Stimulated activated naive B cell treated with anti-CD40 and anti-IgM and Interleukin-4, amounts not matched to agents 10 μg/mL and 1 μg/mL and 100 μg/mL, for 72 hours (primary cell): Measurements from ENCODE around the gene MBLAC2.

ENCODE experiments used
- ATAC-seq, 2 donors: fragments of 150-1000 bp; cut with Tn5 transposase; replicated peaks; 2 replicates each; pipeline ENCODE4 v1.10.0; 2021; ENCODE audit warnings: moderate library complexity in 1 of 2
- DNase-seq: peaks from one replicate; pipeline ENCODE4 v3.0.0; 2021
- H3K27ac Mint-ChIP-seq: one replicate; pipeline ENCODE4 v1.8.0; 2022; ENCODE audit warnings: mild to moderate bottlenecking, mixed read lengths
- H3K27me3 Mint-ChIP-seq, 2 donors: one replicate each; pipeline ENCODE4 v1.8.0; 2022; ENCODE audit warnings: mixed read lengths in 2 of 2
- H3K36me3 Mint-ChIP-seq, 2 donors: one replicate each; pipeline ENCODE4 v1.8.0; 2022; ENCODE audit warnings: mixed read lengths in 2 of 2, mild to moderate bottlenecking in 1 of 2
- H3K4me1 Mint-ChIP-seq, 2 donors: one replicate each; pipeline ENCODE4 v1.8.0; 2022; ENCODE audit warnings: mixed read lengths in 2 of 2, mild to moderate bottlenecking in 1 of 2
- H3K4me3 Mint-ChIP-seq, 2 donors: one replicate each; pipeline ENCODE4 v1.8.0; 2022; ENCODE audit warnings: mild to moderate bottlenecking in 2 of 2, mixed read lengths in 2 of 2, moderate library complexity in 1 of 2
- H3K9me3 Mint-ChIP-seq, 2 donors: one replicate each; pipeline ENCODE4 v1.8.0; 2022; ENCODE audit warnings: mixed read lengths in 2 of 2, mild to moderate bottlenecking in 1 of 2

Gene MBLAC2

DNA sequence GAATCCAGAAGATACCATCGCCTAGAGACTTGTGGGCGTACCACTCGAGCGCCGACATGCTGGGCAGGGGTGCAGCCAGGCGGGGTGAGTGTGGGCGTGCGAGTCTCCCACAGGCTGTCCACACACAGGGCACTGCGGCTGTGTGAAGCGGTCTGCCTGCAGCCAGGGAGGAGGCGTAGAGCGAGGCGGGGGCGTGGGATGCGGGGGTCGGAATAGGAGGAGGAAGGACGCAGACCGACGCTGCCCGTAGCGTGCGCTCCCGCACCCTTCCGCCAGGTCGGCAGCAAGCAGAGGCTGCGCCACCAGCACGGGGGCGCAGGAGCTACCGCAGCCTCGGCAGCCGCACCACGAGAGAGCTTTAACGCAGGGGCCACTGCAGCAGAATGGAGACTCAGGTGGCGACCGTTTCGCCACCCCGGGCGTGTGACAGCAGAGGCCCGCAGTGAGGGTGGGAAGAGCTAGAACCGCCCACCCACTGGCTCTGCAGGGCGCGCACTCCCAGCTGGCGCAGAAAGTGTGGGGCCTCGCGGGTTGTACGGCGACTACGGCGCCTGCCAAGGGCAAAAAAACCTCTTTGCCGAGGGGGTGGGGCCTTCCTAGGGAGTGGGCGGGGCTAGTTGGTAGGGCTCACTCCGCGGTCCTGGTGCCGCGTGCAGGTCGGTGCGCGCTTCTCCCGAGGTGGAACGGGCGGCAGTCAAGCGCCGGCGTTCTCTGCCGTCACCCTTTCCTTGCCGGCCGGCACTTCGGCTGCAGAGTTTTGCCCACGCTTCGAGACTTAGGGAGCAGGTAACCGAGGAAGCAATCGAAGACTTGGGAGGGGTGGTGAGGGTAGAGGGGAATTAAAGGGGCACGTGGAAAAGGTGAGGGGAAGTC lies at the start of gene MBLAC2, which contains the start of gene POLR3G:
Gene MBLAC2, minus strand, starts transcription at position 537 of the 873 bp plus-strand sequence. Its CDS starts 479 bp downstream, at position 58.
Gene POLR3G, plus strand, starts transcription at position 630 of the 873 bp plus-strand sequence. CDS start 10,704 bp downstream, outside the sequence.
- Mint-ChIP-seq H3K4me3 (peak within 1 kb of the TSS; percentile 95 to 99), H3K36me3 (peaks cover 8 to 25% of the 10 kb centered on the region in 2 donors), H3K27me3 (no peaks in the 10 kb centered on the region), H3K9me3 (no peaks in the 10 kb centered on the region), H3K4me1 (peaks cover 16 to 33% of the 10 kb centered on the region in 2 donors), H3K27ac (peak within 1 kb of the TSS; percentile 93)
- DNase-seq, result peak; percentile 87
- peak; percentile 88 to 90 for ATAC-seq

GRCh38 chr5:90519081-90519480 lies 44.5 kb upstream of the MBLAC2 start:
- peaks cover 33 to 51% of the 10 kb centered on the region in 2 donors for H3K36me3 Mint-ChIP-seq
- H3K27ac Mint-ChIP-seq, result no peak overlapping the region
- DNase-seq (no peak), ATAC-seq (no peak)
- H3K9me3 Mint-ChIP-seq, result no peaks in the 10 kb centered on the region
- peaks cover 10 to 17% of the 10 kb centered on the region in 2 donors for H3K4me1 Mint-ChIP-seq
- no peaks in the 10 kb centered on the region for H3K27me3 Mint-ChIP-seq
- no peak overlapping the region for H3K4me3 Mint-ChIP-seq

GRCh38 chr5:90518661-90519060 lies 44.1 kb upstream of the MBLAC2 start:
- Mint-ChIP-seq H3K27ac (no peak overlapping the region), H3K4me1 (peaks cover 10 to 17% of the 10 kb centered on the region in 2 donors), H3K36me3 (peaks cover 33 to 51% of the 10 kb centered on the region in 2 donors), H3K27me3 (no peaks in the 10 kb centered on the region), H3K4me3 (no peak overlapping the region), H3K9me3 (no peaks in the 10 kb centered on the region)
- ATAC-seq (no peak), DNase-seq (no peak)

DNA sequence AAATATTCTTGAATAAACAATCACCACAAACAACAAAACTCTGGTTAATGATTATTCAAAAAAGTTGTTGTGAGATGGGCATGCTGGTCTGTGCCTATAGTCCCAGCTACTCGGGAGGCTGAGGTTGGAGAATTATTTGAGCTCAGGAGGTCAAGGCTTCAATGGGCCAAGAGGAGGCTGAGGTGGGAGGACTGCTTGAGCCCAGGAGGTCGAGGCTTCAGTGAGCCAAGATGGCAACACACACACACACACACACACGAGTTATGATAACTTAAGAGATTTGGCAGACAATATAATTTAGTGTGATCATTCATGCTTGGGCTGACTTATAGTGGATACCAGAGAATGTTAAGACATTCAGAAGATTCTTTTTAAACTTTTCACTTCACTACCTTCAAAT lies 39.9 kb upstream of the MBLAC2 start:
- no peaks in the 10 kb centered on the region for H3K27me3 Mint-ChIP-seq
- H3K36me3 Mint-ChIP-seq, result peaks cover 18 to 24% of the 10 kb centered on the region in 2 donors
- H3K9me3 Mint-ChIP-seq, result no peaks in the 10 kb centered on the region
- no peak overlapping the region for H3K4me3 Mint-ChIP-seq
- H3K4me1 Mint-ChIP-seq, result peaks cover 7 to 10% of the 10 kb centered on the region in 2 donors
- H3K27ac Mint-ChIP-seq, result no peak overlapping the region
- no peak for ATAC-seq
- DNase-seq, result no peak

DNA sequence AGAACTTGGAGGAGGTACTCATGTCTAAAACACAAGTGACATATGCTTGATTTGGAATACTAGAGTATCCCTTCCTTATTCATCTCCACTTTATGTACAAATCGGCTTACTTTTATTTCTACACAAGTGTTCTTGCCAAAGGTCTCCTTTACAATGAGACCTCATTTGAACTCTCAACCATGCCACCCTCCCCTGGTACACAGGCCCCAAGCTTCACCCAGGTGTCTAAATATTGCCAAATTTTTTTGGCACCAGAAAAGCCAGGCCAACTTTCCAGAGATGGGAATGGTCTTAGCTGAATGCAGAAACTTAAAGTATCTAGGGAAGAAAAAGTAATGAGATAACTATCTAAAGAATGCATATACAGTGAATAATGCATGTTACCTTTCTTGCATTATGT lies 35.9 kb upstream of the MBLAC2 start:
- H3K36me3 Mint-ChIP-seq, result peaks cover 24 to 31% of the 10 kb centered on the region in 2 donors
- ATAC-seq (no peak), DNase-seq (no peak)
- no peak overlapping the region for H3K4me3 Mint-ChIP-seq
- no peaks in the 10 kb centered on the region for H3K27me3 Mint-ChIP-seq
- peaks cover 0 to 2% of the 10 kb centered on the region in 2 donors for H3K4me1 Mint-ChIP-seq
- no peak overlapping the region for H3K27ac Mint-ChIP-seq
- H3K9me3 Mint-ChIP-seq, result no peaks in the 10 kb centered on the region

DNA sequence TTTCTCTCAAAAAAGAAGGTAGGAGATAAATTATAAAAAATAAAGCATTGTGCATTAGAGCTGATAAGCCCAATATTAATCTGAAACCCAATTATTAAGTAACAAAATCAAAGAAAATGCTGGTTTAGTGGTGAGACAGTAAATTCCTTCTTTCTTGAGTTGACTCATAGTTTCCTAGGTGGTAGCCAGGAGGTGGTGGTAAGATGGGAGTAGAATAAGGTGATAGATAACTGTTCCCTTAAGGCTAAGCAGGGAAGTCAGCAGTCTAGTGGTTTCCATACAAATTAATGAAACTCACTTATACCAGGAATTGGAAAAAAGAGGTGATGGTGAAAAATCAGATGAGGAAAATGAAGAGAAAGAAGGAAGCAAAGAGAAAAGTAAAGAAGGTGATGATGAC lies 31.6 kb upstream of the MBLAC2 start:
- Mint-ChIP-seq H3K4me1 (peaks cover 0 to 2% of the 10 kb centered on the region in 2 donors), H3K36me3 (peaks cover 18 to 24% of the 10 kb centered on the region in 2 donors), H3K27ac (no peak overlapping the region), H3K4me3 (no peak overlapping the region), H3K27me3 (no peaks in the 10 kb centered on the region), H3K9me3 (no peaks in the 10 kb centered on the region)
- ATAC-seq (no peak), DNase-seq (no peak)

DNA sequence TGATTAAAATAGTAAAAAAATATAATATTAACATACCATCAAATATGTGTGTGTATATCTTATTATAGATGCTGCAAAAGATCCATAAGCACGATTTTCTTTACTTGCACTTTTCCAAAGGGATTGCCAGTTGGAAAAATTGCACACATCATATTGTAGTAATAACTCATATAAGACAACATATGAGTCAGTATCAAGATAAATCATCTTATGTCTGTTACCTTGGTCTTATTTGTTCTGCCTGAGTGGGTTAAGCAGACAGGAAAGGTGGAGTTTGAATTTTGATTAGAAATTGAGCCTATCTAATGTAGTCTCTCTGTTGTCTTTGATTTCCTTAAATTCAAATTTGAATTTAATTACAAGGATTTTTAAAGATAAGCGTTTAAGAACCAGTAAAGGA lies 30.2 kb upstream of the MBLAC2 start:
- no peaks in the 10 kb centered on the region for H3K27me3 Mint-ChIP-seq
- no peak overlapping the region for H3K4me3 Mint-ChIP-seq
- peaks cover 18 to 23% of the 10 kb centered on the region in 2 donors for H3K36me3 Mint-ChIP-seq
- H3K9me3 Mint-ChIP-seq, result no peaks in the 10 kb centered on the region
- no peak for DNase-seq
- H3K4me1 Mint-ChIP-seq, result peaks cover 0 to 2% of the 10 kb centered on the region in 2 donors
- H3K27ac Mint-ChIP-seq, result no peak overlapping the region
- ATAC-seq, result no peak

DNA sequence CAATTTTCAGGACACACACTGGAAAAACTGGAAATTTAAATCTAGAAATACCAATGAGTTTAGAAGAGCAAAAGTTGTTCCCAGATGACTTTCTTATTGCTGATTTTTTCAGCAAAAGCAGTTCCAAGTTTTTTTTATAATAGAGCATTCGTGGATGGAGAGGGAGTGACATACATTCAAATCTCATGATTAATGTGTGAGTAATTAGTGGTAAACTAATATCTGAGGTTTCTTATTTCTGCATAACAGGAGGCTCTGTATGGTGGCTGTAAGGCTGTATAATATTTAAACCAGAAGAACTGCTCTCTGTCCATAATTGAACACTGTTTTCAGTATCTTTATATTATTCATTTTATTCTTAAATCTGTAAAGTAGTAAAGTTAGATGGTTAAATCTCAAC lies 29.0 kb upstream of the MBLAC2 start:
- DNase-seq, result no peak
- peaks cover 16 to 23% of the 10 kb centered on the region in 2 donors for H3K36me3 Mint-ChIP-seq
- H3K4me1 Mint-ChIP-seq, result peaks cover 0 to 2% of the 10 kb centered on the region in 2 donors
- ATAC-seq, result no peak
- H3K9me3 Mint-ChIP-seq, result no peaks in the 10 kb centered on the region
- H3K4me3 Mint-ChIP-seq, result no peak overlapping the region
- H3K27ac Mint-ChIP-seq, result no peak overlapping the region
- H3K27me3 Mint-ChIP-seq, result no peaks in the 10 kb centered on the region

DNA sequence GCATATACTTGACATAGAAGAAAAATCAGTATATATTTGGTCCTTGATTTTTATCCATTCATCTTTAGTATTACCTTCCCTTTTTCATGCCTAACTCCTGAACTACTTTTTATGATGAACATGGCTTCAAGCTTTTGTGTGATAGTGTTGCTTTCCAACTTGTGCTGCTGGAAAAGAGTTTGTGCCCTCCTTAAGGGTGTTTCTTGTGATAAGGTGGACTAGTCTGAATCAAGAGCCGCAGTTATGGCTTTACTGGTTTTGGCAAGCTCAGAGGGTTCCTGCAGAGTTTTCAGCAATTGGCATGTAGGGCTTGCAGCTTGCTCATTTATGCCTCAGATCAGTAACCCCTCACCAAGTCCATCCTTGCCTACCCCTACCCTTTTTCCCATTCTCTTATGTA lies 20.6 kb upstream of the MBLAC2 start:
- no peaks in the 10 kb centered on the region for H3K4me1 Mint-ChIP-seq
- no peaks in the 10 kb centered on the region for H3K27me3 Mint-ChIP-seq
- H3K36me3 Mint-ChIP-seq, result peaks cover 19 to 35% of the 10 kb centered on the region in 2 donors
- H3K27ac Mint-ChIP-seq, result no peak overlapping the region
- DNase-seq, result no peak
- no peak for ATAC-seq
- no peak overlapping the region for H3K4me3 Mint-ChIP-seq
- H3K9me3 Mint-ChIP-seq, result peaks cover 3 to 6% of the 10 kb centered on the region in 2 donors

DNA sequence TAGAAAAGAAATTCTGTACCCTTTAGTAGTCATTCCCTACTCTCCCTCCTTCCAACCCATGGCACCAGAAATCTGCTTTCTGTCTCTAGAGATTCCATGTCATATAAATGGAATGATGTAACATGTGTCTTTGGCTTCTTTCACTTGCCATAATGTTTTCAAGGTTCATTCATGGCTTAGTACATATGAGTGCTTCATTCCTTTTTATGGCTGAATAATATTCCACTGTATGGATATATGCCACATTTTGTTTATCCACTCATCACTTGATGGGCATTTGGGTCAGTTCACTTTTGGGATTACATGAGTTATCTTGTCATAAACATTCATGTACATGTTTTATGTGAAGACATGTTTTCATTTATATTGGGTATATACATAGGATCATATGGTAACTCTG lies 19.5 kb upstream of the MBLAC2 start:
- Mint-ChIP-seq H3K27me3 (no peaks in the 10 kb centered on the region), H3K36me3 (peaks cover 17 to 30% of the 10 kb centered on the region in 2 donors), H3K4me3 (no peak overlapping the region), H3K9me3 (peaks cover 3 to 6% of the 10 kb centered on the region in 2 donors), H3K27ac (no peak overlapping the region), H3K4me1 (no peaks in the 10 kb centered on the region)
- ATAC-seq, result no peak
- DNase-seq, result no peak

DNA sequence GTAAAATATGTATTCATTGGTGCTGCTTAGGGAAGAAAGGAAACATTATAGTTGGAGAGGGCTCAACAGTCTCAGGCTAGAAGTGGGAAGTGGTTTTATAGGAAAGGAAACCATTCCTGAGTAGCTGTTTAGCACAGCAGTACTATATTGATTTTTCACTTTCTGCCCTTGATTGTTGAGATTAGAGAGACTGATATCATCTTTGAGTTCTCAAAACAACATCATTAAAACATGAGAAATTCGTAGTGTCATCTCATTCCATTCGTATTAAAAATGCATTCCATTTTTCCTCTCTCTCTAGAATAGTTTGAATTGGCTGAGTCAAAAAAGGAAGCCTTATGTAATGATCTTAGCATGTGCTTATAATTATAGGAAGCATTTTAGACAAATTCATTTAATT lies 14.2 kb upstream of the MBLAC2 start:
- Mint-ChIP-seq H3K36me3 (peaks cover 6 to 10% of the 10 kb centered on the region in 2 donors), H3K4me1 (no peaks in the 10 kb centered on the region), H3K27me3 (no peaks in the 10 kb centered on the region), H3K4me3 (no peak overlapping the region), H3K27ac (no peak overlapping the region), H3K9me3 (no peaks in the 10 kb centered on the region)
- no peak for DNase-seq
- no peak for ATAC-seq

DNA sequence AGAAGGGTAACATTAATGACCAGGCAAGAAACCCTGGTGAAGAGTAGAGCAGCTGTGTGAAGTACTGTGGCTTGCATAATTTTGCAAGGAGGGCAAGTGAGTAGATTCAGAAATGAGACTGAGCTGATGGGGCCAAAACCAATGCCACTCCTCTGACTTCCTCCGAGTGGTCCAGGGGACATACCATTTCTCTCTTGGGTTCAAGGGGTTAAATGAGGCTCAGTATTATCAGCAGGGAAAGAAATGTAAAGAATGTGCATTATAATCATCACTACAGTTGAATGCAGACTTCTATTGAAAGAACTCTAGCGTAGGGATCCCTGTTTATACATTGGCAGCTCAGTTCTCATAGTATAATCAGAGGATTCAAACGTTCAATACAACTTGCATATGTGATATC lies 10.0 kb upstream of the MBLAC2 start:
- no peak overlapping the region for H3K4me3 Mint-ChIP-seq
- H3K9me3 Mint-ChIP-seq, result no peaks in the 10 kb centered on the region
- no peak overlapping the region for H3K27ac Mint-ChIP-seq
- H3K27me3 Mint-ChIP-seq, result no peaks in the 10 kb centered on the region
- DNase-seq (no peak), ATAC-seq (no peak)
- peaks cover 7 to 22% of the 10 kb centered on the region in 2 donors for H3K36me3 Mint-ChIP-seq
- H3K4me1 Mint-ChIP-seq, result no peaks in the 10 kb centered on the region

DNA sequence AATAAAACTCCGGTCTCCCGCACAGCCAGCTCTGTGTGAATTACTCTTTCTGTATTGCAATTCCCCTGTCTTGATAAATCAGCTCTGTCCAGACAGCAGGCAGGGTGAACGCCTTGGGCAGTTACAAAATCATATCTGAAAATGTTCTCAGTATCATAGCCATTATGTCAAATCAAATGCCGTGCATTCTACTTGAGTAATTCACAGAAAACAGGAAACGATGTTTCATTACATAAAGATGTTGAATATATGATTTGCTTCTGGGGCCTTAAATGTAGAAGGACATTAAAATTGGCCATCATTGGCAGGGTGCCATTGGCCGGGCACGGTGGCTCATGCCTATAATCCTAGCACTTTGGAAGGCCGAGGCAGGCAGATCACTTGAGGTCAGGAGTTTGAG lies 8.6 kb upstream of the MBLAC2 start:
- DNase-seq, result no peak
- no peaks in the 10 kb centered on the region for H3K4me1 Mint-ChIP-seq
- no peak overlapping the region for H3K4me3 Mint-ChIP-seq
- H3K27me3 Mint-ChIP-seq, result no peaks in the 10 kb centered on the region
- no peak overlapping the region for H3K27ac Mint-ChIP-seq
- peaks cover 7 to 23% of the 10 kb centered on the region in 2 donors for H3K36me3 Mint-ChIP-seq
- ATAC-seq, result no peak
- H3K9me3 Mint-ChIP-seq, result no peaks in the 10 kb centered on the region

DNA sequence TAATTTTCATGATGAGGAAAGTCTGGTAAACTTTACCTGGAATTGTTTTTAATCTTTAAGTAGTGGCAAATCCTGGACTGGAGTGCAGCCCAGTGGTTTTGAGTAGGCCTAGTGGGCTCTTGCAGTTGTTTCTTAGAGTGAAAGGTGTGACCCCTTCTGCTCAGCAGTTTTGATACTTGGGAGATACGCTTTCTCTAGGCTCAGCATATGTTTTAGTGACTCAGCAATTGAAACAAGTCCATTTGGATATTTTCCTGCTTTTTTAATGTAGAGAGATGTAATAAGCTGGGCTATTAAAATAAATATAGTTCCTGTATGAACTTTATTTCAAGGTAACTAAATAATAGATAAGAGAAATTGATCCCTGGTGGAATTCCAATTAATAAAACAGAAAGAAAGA lies 6.1 kb upstream of the MBLAC2 start:
- no peak overlapping the region for H3K4me3 Mint-ChIP-seq
- no peaks in the 10 kb centered on the region for H3K27me3 Mint-ChIP-seq
- H3K4me1 Mint-ChIP-seq, result peaks cover 5 to 6% of the 10 kb centered on the region in 2 donors
- H3K36me3 Mint-ChIP-seq, result peaks cover 2 to 22% of the 10 kb centered on the region in 2 donors
- ATAC-seq (no peak), DNase-seq (no peak)
- no peak overlapping the region for H3K27ac Mint-ChIP-seq
- H3K9me3 Mint-ChIP-seq, result no peaks in the 10 kb centered on the region
